NCI-H2081 (cell line): ENCODE results near the gene CHDH.

Experiments used
- DNase-seq, 2 experiments: peaks; one replicate each; lab custom pipeline; 2025; lab: John Stamatoyannopoulos, UW

The CHDH gene

GRCh38 chr3:53807117-53807810, 39.0 kb downstream of the CHDH start:
- no peak for DNase-seq

DNA sequence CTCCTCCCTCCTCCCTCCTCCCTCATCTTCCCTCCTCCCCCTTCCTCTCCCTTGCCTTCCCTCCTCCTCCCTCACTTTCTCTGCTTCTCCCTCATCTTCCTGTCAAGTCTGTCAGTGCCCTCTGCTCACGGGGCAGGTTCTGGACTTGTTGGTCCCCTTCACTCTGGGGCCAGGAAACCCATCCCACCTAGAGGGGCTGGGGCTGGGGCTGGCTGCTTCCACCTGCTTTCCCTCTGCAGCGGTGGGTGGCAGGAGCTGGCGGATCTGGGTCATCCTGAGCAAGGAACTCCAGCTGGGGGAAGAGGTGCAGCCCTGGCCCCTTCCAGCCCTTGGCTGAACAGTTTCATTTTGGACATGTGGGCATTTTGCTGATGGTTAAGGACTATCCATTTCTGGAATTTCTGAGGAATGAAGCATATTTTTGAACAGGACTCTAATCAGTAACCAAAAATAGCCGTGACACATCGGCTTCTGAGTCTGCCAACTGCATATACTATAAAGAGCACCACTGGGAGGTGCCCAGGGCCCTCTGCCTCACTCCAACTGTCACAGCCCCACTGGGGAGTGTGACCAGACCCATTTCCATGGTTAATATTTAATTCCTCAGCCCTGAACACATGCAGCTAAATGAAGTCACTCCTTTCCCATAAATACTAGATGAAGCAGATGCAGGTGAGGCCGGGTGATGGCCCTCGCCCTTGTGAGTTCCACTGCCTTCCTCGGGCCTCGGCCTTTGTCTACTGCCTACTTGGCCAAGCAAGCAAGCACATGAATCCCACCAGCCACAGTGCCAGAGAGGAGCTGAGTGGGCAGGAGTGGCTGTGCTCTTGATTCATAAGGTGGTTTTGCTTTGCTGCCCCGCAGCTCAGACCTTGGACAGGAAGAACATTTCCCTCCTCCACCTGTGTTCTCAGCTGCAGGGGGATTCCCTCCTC, 39.8 kb downstream of the CHDH start:
- no peak for DNase-seq

GRCh38 chr3:53805463-53806159, 40.6 kb downstream of the CHDH start:
- no peak for DNase-seq

DNA sequence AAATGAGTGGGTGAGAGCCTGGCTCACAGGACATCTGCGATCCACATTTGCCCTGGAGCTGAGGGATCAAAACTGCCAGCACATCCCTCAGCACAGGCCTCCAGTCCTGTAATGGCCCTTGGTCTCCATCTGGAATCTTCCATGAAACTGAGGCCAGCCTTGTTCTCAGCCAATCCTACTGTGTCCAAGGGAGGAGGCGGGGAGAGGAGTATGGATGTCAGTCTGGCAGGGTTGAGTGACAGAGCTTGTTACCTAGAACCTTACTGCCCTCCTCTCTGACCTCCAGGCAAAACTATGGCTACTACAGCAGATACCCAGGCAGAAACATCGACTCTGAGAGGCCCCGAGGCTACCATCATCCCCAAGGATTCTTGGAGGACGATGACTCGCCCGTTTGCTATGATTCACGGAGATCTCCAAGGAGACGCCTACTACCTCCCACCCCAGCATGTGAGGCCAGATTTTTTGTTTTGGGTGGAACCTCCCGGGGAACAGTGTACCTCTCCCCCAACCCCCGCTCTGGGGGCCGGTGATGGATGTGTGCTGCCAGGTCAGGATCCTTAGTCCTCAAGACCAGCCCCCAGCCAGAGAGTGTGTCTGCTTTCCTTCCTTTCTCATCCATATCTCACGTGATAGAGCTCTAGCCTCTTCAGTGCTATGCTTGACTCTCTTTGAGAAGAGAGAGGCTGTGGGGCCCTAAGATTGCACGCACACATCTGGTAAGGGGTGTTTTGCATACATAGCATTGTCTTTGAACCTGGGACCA, 41.3 kb downstream of the CHDH start:
- DNase-seq: no peak

GRCh38 chr3:53803816-53804695, 42.2 kb downstream of the CHDH start:
- DNase-seq: no peak

- no peak for DNase-seq
Measured at GRCh38 chr3:53803124-53803815, 42.9 kb downstream of the CHDH start.

- no peak for DNase-seq
Measured at GRCh38 chr3:53802256-53802880, 43.9 kb downstream of the CHDH start.

DNA sequence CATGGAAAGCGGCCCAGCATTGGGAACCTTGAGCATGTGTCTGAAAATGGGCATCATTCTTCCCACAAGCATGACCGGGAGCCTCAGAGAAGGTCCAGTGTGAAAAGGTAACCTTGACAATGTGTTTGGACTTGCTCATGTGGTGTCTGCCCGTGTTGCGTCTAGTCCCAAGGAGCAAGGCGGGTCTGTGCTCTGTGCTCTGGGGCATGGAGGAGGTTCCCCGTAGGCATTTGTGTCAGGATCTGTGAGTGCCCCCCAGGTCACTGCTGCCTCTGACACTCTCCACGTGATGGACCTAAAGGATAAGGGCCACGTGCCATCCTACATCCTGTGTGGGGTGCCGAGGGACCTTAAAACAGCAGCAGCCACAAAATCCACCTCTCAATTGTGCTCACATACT, 44.9 kb downstream of the CHDH start:
- DNase-seq: no peak

DNA sequence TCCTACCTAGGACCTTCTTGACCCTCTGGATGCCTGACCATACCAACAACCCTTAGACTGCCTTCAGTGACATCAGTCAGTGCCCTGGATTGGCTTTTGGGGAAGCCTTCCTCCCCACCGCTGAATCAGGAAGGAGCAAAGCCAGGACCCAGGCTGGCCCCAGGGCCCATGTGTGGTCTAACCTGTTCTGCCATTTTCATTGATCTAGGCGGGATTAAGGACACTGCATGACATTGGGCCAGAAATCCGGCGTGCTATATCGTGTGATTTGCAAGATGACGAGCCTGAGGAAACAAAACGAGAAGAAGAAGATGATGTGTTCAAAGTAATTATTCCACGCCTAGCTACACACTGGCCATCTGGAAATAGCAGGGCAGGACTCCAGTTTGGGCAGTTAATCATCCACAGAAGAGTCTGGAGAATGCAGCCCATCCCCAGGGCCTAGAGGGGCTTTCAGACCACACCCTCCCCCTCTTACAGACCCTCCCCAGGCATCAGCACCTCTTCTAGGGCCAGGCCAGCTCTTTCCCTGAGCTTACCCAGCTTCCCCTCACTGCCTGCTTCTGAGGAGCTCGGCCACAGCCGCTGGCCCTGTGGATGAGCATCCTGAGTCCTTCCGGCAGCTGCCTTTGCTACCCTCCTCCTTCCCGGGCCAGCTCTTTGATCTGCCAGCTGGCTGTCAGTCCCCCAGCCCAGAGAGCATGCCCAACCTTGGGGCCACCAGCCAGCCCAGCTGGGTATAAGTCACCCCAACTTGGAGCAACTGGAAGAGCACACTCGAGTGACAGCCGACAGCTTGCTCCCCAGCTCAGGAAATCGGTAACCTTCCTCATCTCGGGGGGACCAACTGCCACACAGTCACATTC, 45.9 kb downstream of the CHDH start:
- DNase-seq: no peak

DNA sequence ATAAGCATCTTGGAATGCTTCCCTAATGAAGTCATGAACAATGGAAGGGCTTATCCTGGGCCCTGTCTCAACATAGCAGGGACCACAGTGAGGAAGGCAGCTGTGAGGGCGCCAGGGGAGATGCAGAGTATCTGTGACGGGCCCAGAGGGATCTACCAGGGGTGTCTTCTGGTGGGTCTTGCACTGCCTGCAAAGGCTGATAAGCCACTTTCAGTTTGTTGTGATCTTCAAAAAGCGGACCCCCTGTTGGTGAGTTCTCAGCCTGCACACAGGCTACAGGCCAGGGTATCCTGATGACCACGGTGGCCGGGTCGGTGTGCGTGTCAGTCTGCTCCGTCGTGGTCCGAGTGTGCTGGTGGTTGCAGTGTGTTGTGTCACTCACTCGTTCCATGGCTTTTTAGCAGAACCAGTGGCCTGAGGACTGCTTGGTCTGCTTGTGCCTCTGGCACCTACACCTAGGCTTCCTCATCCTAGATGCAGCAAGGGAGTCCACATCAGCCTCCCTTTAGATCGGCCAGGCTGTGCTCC, 46.8 kb downstream of the CHDH start:
- no peak for DNase-seq

DNA sequence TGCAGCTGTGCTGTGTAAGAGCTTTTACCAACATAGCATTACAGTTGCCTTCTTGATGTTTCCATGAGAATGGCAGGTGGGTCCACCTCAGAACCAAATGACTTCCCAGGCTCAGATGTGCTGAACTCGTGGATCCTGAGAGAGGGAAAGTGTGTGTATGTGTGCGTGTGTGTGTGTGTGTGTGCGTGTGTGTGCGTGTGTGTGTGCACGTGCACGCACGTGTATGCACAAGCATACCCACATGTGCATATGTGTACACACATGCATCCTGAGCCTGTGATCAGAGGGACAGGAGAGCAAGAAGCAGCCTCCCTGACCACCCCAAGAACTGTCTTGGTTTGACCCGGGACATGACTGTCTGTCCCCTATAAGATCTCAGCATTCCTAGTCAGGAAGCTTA, 48.1 kb downstream of the CHDH start:
- DNase-seq: no peak

DNA sequence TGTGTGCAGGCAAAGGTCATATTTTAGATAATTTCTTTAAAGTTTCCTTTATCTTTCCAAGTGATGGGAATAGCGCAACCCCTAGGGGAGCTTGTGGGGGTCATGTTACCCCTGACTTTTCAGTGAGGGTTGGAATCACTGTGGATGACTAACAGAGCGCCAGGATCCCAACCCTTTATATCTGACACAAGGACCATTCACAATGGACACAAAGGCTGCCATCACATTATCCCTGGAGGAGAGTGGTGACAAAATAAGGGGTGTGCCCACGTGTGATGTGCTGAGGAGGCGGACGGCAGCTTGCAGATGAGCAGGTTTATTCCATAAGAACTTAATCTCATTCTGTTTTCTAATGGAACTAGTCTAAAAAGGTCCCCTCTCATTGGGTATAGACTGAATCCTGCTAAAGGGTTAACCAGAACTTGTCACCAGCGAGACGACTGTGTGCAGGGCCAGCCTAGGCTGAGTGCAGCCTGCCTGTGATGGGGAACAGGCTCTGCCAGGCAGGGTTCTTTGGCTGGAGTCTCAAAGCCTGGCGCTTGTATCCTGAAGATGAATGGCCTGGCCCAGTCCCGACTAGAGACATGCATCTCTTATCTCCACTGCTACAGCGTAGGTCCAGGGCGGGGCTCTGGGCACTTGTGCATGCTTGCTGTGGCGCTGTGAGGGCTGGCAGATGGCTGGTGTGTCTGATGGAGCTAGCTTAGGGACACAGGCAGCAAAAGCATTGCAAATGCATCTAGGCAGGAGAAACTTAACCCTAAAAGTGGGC, 50.2 kb downstream of the CHDH start:
- DNase-seq: no peak

DNA sequence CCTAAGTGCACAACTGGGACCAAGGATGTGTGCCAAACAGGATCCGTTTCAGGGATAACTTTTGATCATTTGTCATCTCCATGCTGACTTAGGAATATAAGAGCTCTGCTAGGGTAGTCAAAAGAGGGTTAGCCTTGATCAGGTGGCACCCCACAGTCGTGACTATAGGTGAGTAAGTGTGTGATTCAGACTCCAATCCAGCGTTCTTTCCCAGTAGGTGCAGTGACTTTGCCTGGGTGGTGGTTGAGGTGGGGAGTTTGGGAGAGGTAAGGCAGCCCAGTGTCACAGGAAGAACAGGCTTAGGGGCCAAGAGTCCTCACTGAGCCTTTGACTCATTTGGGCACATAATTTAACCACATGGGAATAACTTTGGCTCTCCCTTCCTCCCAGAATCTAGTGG, 51.0 kb downstream of the CHDH start:
- no peak for DNase-seq

DNA sequence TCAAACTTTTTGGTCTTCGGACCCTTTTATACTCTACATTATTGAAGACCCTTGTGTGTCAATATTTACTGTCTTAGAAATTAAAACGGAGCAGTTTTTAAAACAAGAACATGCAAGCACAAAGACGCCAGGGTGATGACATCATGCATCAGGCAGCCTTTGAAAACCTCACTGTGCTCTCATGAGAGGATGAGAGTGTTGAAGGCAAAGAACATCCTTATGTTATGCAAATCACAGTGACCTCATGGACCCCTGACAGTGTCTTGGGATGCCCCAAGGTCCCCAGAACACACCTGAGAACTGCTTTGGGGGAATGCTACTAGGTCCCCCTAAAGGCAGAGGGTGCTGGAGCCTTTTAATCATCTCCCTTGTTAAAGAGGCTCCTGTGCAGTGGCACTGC, 51.6 kb downstream of the CHDH start:
- DNase-seq: no peak

DNA sequence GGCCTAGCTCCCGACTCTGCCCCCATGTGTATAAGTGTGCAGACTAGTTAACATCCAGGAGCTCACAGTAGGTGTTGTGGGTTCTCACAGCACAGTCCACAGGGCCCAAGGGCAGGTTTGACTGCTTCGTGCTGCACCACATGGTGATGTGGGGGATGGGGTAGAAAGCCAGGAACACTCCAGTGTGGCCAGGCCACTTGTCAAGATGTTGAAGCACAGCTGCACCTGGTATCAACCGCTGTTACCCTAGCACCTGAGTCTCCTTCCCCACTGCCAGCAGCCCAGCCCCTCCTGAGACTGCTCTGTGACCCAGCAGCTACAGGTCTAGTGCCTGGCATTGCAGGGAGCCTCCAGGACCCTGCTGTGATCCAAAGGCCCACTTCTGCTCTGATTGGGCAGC, 53.4 kb downstream of the CHDH start:
- DNase-seq: no peak

DNA sequence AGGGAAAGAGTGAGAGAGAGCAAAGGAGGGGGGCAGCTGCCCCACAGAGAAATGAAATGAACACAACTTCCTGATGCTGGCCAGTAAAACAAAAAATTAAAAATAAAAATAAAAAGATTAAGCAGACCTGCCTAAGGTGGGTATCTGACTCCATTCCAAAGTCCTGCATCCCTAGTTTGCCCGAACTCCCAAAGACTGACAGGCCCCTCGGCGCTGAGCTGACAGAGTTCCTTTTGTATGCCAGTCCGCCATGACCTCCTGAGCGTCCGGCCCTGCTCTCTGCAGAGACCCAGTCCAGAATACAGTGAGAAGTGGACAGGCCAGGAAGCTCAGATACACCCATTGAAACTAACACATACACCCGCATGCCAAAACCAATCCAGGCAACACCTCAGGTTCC, 54.9 kb downstream of the CHDH start:
- no peak for DNase-seq

GRCh38 chr3:53790470-53790869, 55.7 kb downstream of the CHDH start:
- DNase-seq: no peak

DNA sequence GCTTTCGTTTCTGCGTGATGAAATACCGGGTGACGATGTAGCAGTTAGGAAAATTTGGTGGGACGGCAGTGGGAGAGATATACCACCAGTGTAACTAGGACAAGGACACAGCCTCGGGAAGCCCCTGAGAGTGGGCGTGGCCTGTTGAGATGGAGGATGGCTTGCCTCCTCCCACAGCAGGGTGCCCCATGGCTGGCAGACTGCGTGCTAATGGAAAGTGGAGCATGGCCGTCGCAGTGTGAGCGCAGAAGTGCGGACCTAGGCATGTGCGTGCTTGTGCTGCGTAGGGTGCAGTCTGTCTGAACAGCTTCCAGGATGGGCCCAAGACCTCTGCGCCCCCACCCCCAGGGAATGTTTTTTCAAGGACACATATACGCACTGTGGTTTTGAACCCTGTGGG, 56.8 kb downstream of the CHDH start:
- DNase-seq: no peak
